Urinary bladder (tissue), 4 donors: Measurements from ENCODE around the gene LGALS3. TPM values are rescaled to one million over a fixed set of nuclear protein-coding genes. Genes with fewer than 3 reads are reported as not detected.

Experiments
- DNase-seq: peaks from one replicate; pipeline ENCODE4 v3.0.0-alpha.2; 2015; ENCODE audit errors: extremely low spot score
- H3K27ac ChIP-seq: one replicate; pipeline ENCODE4 v1.5.1; 2013; ENCODE audit warnings: low read depth, mild to moderate bottlenecking, moderate library complexity
- H3K36me3 ChIP-seq: one replicate; pipeline ENCODE4 v1.6.1; 2013; ENCODE audit warnings: mild to moderate bottlenecking, moderate library complexity; ENCODE audit not compliant: insufficient read depth
- H3K4me1 ChIP-seq: one replicate; pipeline ENCODE4 v1.6.1; 2013; ENCODE audit warnings: mild to moderate bottlenecking, moderate library complexity; ENCODE audit not compliant: insufficient read depth
- H3K4me3 ChIP-seq: one replicate; pipeline ENCODE4 v1.5.1; 2013; ENCODE audit warnings: low read depth, low read length
- WGBS: extraction: QIAGEN DNeasy Blood & Tissue Kit; methylation state at CpG from one replicate; pipeline ENCODE4 v1.1.7; 2013; 5-methylcytosine and 5-hydroxymethylcytosine counted together
- polyA plus RNA-seq: library from polyadenylated mRNA; stranded (reverse); fragments of 200-250 nt; gene quantifications from one replicate; pipeline ENCODE4 v1.2.3, GENCODE V29; 2013
- total RNA-seq: library from RNA; depleted of rRNA; stranded (reverse); fragments of >200 nt; gene quantifications from one replicate; pipeline ENCODE4 v1.2.3, GENCODE V29; 2014
- donor health status: healthy with polysubstance abuse.
- donor health status: healthy.

The LGALS3 gene
- total and polyA plus RNA-seq, 2 donors = 81.3 to 427 TPM

GRCh38 chr14:55129428-55130195, 560 bp downstream of the LGALS3 start:
- peaks cover 4% of the 10 kb centered on the region for H3K4me1 ChIP-seq
- H3K27ac ChIP-seq = peak overlapping the region; percentile 99
- H3K36me3 ChIP-seq = no peaks in the 10 kb centered on the region
- DNase-seq = no peak
- WGBS = under 1% methylated on average over 53 of the region's 53 CpGs
- H3K4me3 ChIP-seq = peak overlapping the region; percentile 89

- Histone ChIP-seq H3K4me1 (peaks cover 4% of the 10 kb centered on the region), H3K36me3 (no peaks in the 10 kb centered on the region), H3K27ac (peak overlapping the region; percentile 99), H3K4me3 (peak overlapping the region; percentile 89)
- WGBS = 34% methylated on average over 10 of the region's 10 CpGs
- no peak for DNase-seq
Measured at GRCh38 chr14:55130196-55130550, 1.1 kb downstream of the LGALS3 start.

GRCh38 chr14:55131370-55132137, 2.5 kb downstream of the LGALS3 start:
- DNase-seq = no peak
- H3K27ac ChIP-seq = peak overlapping the region; percentile 4
- H3K36me3 ChIP-seq = no peaks in the 10 kb centered on the region
- H3K4me1 ChIP-seq = peaks cover 4% of the 10 kb centered on the region
- no peak overlapping the region for H3K4me3 ChIP-seq
- 72% methylated on average over 7 of the region's 7 CpGs for WGBS

- peaks cover 2% of the 10 kb centered on the region for H3K36me3 ChIP-seq
- H3K4me3 ChIP-seq = no peak overlapping the region
- WGBS = 30% methylated on average over 4 of the region's 4 CpGs
- DNase-seq = no peak
- H3K4me1 ChIP-seq = peaks cover 2% of the 10 kb centered on the region
- no peak overlapping the region for H3K27ac ChIP-seq
Measured at GRCh38 chr14:55133416-55133815, 4.4 kb downstream of the LGALS3 start.

GRCh38 chr14:55136241-55136640, 7.2 kb downstream of the LGALS3 start:
- H3K4me1 ChIP-seq = peaks cover 2% of the 10 kb centered on the region
- H3K4me3 ChIP-seq = no peak overlapping the region
- no peak overlapping the region for H3K27ac ChIP-seq
- no peak for DNase-seq
- WGBS = 66% methylated on average over 3 of the region's 3 CpGs
- peaks cover 6% of the 10 kb centered on the region for H3K36me3 ChIP-seq

GRCh38 chr14:55136885-55137786, 8.1 kb downstream of the LGALS3 start:
- Histone ChIP-seq H3K4me1 (peaks cover 2% of the 10 kb centered on the region), H3K27ac (peak overlapping the region; percentile 67), H3K4me3 (no peak overlapping the region), H3K36me3 (peaks cover 11% of the 10 kb centered on the region)
- DNase-seq = no peak
- 27% methylated on average over 12 of the region's 12 CpGs for WGBS

GRCh38 chr14:55138091-55138490, 9.0 kb downstream of the LGALS3 start:
- peaks cover under 1% of the 10 kb centered on the region for H3K4me1 ChIP-seq
- H3K4me3 ChIP-seq = no peak overlapping the region
- H3K36me3 ChIP-seq = peaks cover 11% of the 10 kb centered on the region

GRCh38 chr14:55139141-55139540, 10.1 kb downstream of the LGALS3 start:
- DNase-seq = no peak
- Histone ChIP-seq H3K4me3 (no peak overlapping the region), H3K4me1 (no peaks in the 10 kb centered on the region), H3K27ac (no peak overlapping the region), H3K36me3 (peaks cover 11% of the 10 kb centered on the region)

More at GRCh38 chr14:55138091-55138490, 9.0 kb downstream of the LGALS3 start:
- no peak for DNase-seq
- H3K27ac ChIP-seq = no peak overlapping the region
- 85% methylated on average over 7 of the region's 7 CpGs for WGBS

GRCh38 chr14:55139696-55140509, 10.9 kb downstream of the LGALS3 start:
- WGBS = 93% methylated on average over 4 of the region's 4 CpGs
- DNase-seq = no peak
- Histone ChIP-seq H3K4me3 (no peak overlapping the region), H3K36me3 (peaks cover 11% of the 10 kb centered on the region), H3K4me1 (no peaks in the 10 kb centered on the region), H3K27ac (no peak overlapping the region)

- WGBS = 94% methylated on average over 3 of the region's 3 CpGs
- no peak overlapping the region for H3K27ac ChIP-seq
- no peaks in the 10 kb centered on the region for H3K4me1 ChIP-seq
- H3K36me3 ChIP-seq = peaks cover 17% of the 10 kb centered on the region
- H3K4me3 ChIP-seq = no peak overlapping the region
- no peak for DNase-seq
Measured at GRCh38 chr14:55141825-55142224, 12.8 kb downstream of the LGALS3 start.

- no peak for DNase-seq
- WGBS = 85% methylated on average over 2 of the region's 2 CpGs
- Histone ChIP-seq H3K27ac (no peak overlapping the region), H3K4me1 (no peaks in the 10 kb centered on the region), H3K4me3 (no peak overlapping the region), H3K36me3 (peaks cover 17% of the 10 kb centered on the region)
Measured at GRCh38 chr14:55142466-55142865, 13.4 kb downstream of the LGALS3 start.

- no peak overlapping the region for H3K4me3 ChIP-seq
- peaks cover 11% of the 10 kb centered on the region for H3K36me3 ChIP-seq
- no peak overlapping the region for H3K27ac ChIP-seq
- H3K4me1 ChIP-seq = no peaks in the 10 kb centered on the region
- DNase-seq = no peak
- 64% methylated on average over 2 of the region's 2 CpGs for WGBS
Measured at GRCh38 chr14:55146425-55146824, 17.4 kb downstream of the LGALS3 start.

- 92% methylated on average over 1 of the region's 1 CpG for WGBS
- Histone ChIP-seq H3K4me3 (no peak overlapping the region), H3K36me3 (no peaks in the 10 kb centered on the region), H3K4me1 (no peaks in the 10 kb centered on the region), H3K27ac (no peak overlapping the region)
- DNase-seq = no peak
Measured at GRCh38 chr14:55151601-55152000, 22.5 kb downstream of the LGALS3 start.
